Activated naive CD8-positive, alpha-beta T cell treated with anti-CD3 and anti-CD28 coated beads, Interleukin-2, amount 10 ng/mL, durations not matched to agents 7 days and 5 days (primary cell): Measurements from ENCODE around the gene TMEM255A. TPM values are rescaled to one million over a fixed set of nuclear protein-coding genes. Genes with fewer than 3 reads are reported as not detected.

Experiments
- ATAC-seq: fragments of 150-1000 bp; cut with Tn5 transposase; one replicate; pipeline ENCODE4 v1.10.0; 2021; ENCODE audit warnings: low read depth, moderate library complexity
- POLR2A ChIA-PET: fragments of 350-600 bp; sonication (Branson Sonifier 250); formaldehyde crosslinking; loops from one replicate; lab custom pipeline; 2021; ENCODE audit warnings: antibody characterized with exemption; lab: Charles Lee
- DNase-seq: peaks from one replicate; pipeline ENCODE4 v3.0.0; 2021
- H3K27ac Mint-ChIP-seq: one replicate; pipeline ENCODE4 v1.8.0; 2022; ENCODE audit warnings: mild to moderate bottlenecking, mixed read lengths
- H3K27me3 Mint-ChIP-seq: one replicate; pipeline ENCODE4 v1.8.0; 2022; ENCODE audit warnings: mild to moderate bottlenecking, moderate library complexity, mixed read lengths
- H3K36me3 Mint-ChIP-seq: one replicate; pipeline ENCODE4 v1.8.0; 2021; ENCODE audit warnings: mild to moderate bottlenecking, mixed read lengths
- H3K4me1 Mint-ChIP-seq: one replicate; pipeline ENCODE4 v1.8.0; 2021; ENCODE audit warnings: mixed read lengths
- H3K4me3 Mint-ChIP-seq: one replicate; pipeline ENCODE4 v1.8.0; 2022; ENCODE audit warnings: mild to moderate bottlenecking, moderate library complexity, mixed read lengths
- H3K9me3 Mint-ChIP-seq: one replicate; pipeline ENCODE4 v1.8.0; 2021; ENCODE audit warnings: mixed read lengths
- total RNA-seq, 2 experiments: library from RNA; stranded (reverse); gene quantifications; one replicate each; pipeline ENCODE4 v1.2.3, GENCODE V29; 2021

TMEM255A gene
- total RNA-seq, 2 experiments from 2014 or later = 0.14 to 0.34 TPM

DNA sequence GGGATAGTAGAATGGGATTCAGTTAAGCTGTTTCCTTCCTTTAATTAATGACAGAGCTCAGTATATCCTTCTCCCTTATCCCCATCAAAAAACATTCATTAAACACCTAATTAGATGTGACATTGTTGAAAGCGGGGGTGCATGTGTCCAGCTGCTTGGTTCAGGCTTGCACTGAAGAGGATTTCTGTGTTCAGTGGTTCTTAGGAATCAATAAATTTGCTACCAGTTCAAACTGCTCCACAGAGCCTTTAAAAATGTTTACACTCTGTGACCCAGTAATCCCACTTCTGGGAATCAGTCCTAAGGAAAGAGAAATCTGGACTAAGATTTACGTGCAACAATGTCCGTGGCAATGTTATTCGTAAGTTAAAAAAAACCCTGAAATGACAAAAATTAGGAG is 7.2 kb upstream of the TMEM255A start:
- DNase-seq (no peak), ATAC-seq (no peak)
- H3K36me3 Mint-ChIP-seq = no peaks in the 10 kb centered on the region
- peaks cover 2% of the 10 kb centered on the region for H3K4me1 Mint-ChIP-seq
- peaks cover 25% of the 10 kb centered on the region for H3K27me3 Mint-ChIP-seq
- no peaks in the 10 kb centered on the region for H3K9me3 Mint-ChIP-seq
- POLR2A ChIA-PET = no interaction called here
- no peak overlapping the region for H3K4me3 Mint-ChIP-seq
- no peak overlapping the region for H3K27ac Mint-ChIP-seq

DNA sequence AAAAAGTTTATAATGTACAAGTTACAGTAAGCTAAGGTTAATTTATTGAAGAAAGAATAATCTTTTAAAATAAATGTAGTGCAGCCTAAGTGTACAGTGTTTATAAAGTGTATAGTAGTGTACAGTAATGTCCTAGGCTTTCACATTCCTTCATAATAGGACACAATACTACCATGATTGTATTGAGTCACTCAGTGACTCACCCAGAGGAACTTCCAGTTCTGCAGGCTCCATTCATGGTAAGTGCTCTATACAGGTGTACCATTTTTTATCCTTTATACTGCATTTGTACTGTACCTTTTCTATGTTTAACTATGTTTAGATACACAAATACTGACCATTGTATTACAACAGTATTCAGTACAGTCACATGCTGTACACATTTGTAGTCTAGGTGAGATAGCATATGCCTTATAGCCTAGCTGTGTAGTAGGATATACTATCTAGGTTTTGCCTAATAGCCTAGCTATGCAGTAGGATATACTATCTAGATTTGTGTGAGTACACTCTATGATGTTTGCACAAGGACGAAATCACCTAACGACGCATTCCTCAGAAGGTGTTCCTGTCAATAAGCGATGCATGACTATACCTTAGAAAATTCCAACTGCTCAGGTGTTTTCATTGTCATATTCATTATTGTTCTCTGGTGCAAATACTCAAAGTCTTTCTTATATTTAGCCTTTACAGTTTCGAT is 5.5 kb upstream of the TMEM255A start:
- no peak for ATAC-seq
- POLR2A ChIA-PET = no interaction called here
- H3K27ac Mint-ChIP-seq = no peak overlapping the region

GRCh38 chrX:120315776-120316175 is 4.5 kb upstream of the TMEM255A start:
- ATAC-seq (no peak), DNase-seq (no peak)
- peaks cover 42% of the 10 kb centered on the region for H3K27me3 Mint-ChIP-seq
- POLR2A ChIA-PET = no interaction called here
- peaks cover 2% of the 10 kb centered on the region for H3K4me1 Mint-ChIP-seq
- H3K27ac Mint-ChIP-seq = no peak overlapping the region
- no peaks in the 10 kb centered on the region for H3K36me3 Mint-ChIP-seq
- no peak overlapping the region for H3K4me3 Mint-ChIP-seq
- no peaks in the 10 kb centered on the region for H3K9me3 Mint-ChIP-seq

More for the DNA sequence above, 5.5 kb upstream of the TMEM255A start:
- Mint-ChIP-seq H3K27me3 (peaks cover 39% of the 10 kb centered on the region), H3K36me3 (no peaks in the 10 kb centered on the region), H3K4me3 (no peak overlapping the region), H3K4me1 (peaks cover 2% of the 10 kb centered on the region), H3K9me3 (no peaks in the 10 kb centered on the region)
- DNase-seq = no peak

DNA sequence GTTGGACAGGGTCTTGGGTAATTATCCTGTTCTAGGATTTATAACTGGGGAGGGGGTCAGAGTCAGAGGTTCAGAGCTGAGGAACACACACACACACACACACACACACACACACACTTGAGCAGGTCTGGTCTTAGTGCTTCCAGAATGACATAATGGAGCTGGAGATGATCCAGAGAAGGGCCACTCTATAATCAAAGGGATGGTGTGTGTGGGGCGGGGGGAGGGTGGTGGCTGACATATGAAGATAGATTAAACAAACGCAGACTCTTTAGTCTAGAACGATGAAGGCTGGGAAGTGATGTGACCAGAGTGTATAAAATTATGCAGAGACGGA is 434 bp upstream of the TMEM255A start:
- Mint-ChIP-seq H3K27me3 (peaks cover 57% of the 10 kb centered on the region), H3K9me3 (no peaks in the 10 kb centered on the region), H3K4me3 (no peak overlapping the region), H3K27ac (no peak overlapping the region), H3K36me3 (no peaks in the 10 kb centered on the region), H3K4me1 (peaks cover 12% of the 10 kb centered on the region)
- DNase-seq (no peak), ATAC-seq (no peak)
- POLR2A ChIA-PET = no interaction called here

DNA sequence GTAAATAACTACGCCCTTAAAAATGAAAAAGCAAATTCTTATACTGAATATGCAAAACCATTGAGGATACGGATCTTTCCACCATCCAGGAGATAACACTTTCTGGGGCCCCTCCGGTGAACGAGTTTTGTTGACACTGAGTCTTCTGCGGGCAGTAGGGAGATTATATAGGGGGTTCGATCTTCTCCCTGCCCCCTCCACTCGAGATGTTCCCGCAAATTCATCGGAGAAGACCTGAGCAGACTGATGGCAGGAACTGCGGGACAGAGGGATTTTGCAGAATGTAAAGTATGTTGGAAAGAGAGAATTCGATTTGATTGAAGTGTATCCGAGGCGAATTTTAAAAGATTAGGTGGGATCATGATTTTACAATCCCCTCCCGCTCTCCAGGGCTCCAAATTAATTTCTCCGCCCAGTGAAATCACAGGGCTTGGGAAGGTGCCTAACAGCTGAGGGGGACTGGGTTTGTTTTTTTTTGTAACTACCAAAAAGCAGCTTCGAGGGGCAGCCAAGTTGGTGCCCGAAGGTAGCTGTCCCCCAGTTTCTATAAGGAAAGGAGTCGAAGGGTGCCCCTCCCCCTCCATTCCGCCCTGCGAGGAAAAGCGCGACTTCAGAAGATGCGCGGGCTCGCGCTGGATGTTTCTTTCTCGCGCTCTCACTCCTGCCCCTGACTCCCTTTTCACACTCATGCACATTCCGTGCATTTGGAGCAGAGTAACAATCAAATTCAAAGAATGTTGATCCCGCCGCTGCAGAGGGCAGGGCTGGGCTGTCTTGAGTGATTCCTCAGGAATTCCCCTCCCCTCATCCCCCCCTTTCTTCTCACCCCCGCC is 1.2 kb downstream of the TMEM255A start:
- peak overlapping the region; percentile 72 for H3K27ac Mint-ChIP-seq
- DNase-seq = peak; percentile 29
- H3K4me1 Mint-ChIP-seq = peaks cover 16% of the 10 kb centered on the region
- POLR2A ChIA-PET = interaction anchor here (0.7 to 1.5 kb wide), 3 partner anchors 59 to 176 kb away, joined by 3 to 6 read pairs (median 3); partner anchors contain the start of gene ZBTB33
- H3K27me3 Mint-ChIP-seq = peaks cover 52% of the 10 kb centered on the region
- peak overlapping the region; percentile 87 for H3K4me3 Mint-ChIP-seq
- ATAC-seq = no peak
- no peaks in the 10 kb centered on the region for H3K36me3 Mint-ChIP-seq
- no peaks in the 10 kb centered on the region for H3K9me3 Mint-ChIP-seq

- H3K4me1 Mint-ChIP-seq = peaks cover 16% of the 10 kb centered on the region
- peak overlapping the region; percentile 72 for H3K27ac Mint-ChIP-seq
- H3K9me3 Mint-ChIP-seq = no peaks in the 10 kb centered on the region
- POLR2A ChIA-PET = interaction anchor here (0.7 to 1.5 kb wide), 3 partner anchors 58 to 177 kb away, joined by 3 to 6 read pairs (median 3); partner anchors contain the start of gene ZBTB33
- H3K27me3 Mint-ChIP-seq = peaks cover 46% of the 10 kb centered on the region
- peak overlapping the region; percentile 87 for H3K4me3 Mint-ChIP-seq
- ATAC-seq (peak; percentile 95), DNase-seq (peak; percentile 67)
- no peaks in the 10 kb centered on the region for H3K36me3 Mint-ChIP-seq
Measured at GRCh38 chrX:120308959-120309872, 2.0 kb downstream of the TMEM255A start.

DNA sequence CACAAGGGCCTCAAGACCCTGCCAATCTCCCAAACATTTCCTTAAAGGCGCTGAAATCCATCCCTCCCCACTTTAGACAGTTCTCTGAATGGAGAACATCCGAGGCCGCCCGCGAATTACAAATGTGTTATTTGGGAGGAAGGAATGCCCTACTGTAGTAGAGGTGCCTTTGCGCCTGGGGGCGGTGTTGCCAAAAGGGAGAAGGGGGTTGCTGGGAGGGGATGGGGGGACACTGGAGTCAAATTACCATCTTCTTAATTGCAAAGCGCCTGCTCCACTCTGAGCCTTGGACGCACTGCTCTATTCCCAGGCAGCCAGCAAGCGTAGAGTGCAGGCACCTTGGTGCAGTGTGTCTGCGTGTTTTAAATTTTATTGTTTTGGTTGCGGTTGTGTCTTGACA is 2.7 kb downstream of the TMEM255A start:
- no peaks in the 10 kb centered on the region for H3K9me3 Mint-ChIP-seq
- peaks cover 16% of the 10 kb centered on the region for H3K4me1 Mint-ChIP-seq
- no peak overlapping the region for H3K27ac Mint-ChIP-seq
- DNase-seq (no peak), ATAC-seq (no peak)
- H3K4me3 Mint-ChIP-seq = peak overlapping the region; percentile 87
- H3K36me3 Mint-ChIP-seq = no peaks in the 10 kb centered on the region
- peaks cover 43% of the 10 kb centered on the region for H3K27me3 Mint-ChIP-seq
- POLR2A ChIA-PET = interaction anchor here (1.5 kb wide), 1 partner anchor 58 kb away, joined by 6 read pairs; the partner anchor contains the start of gene ZBTB33

- Mint-ChIP-seq H3K9me3 (no peaks in the 10 kb centered on the region), H3K27me3 (peaks cover 26% of the 10 kb centered on the region), H3K4me1 (peaks cover 28% of the 10 kb centered on the region), H3K36me3 (no peaks in the 10 kb centered on the region), H3K27ac (no peak overlapping the region), H3K4me3 (no peak overlapping the region)
- POLR2A ChIA-PET = no interaction called here
- ATAC-seq (no peak), DNase-seq (no peak)
Measured at GRCh38 chrX:120306630-120307029, 4.6 kb downstream of the TMEM255A start.

DNA sequence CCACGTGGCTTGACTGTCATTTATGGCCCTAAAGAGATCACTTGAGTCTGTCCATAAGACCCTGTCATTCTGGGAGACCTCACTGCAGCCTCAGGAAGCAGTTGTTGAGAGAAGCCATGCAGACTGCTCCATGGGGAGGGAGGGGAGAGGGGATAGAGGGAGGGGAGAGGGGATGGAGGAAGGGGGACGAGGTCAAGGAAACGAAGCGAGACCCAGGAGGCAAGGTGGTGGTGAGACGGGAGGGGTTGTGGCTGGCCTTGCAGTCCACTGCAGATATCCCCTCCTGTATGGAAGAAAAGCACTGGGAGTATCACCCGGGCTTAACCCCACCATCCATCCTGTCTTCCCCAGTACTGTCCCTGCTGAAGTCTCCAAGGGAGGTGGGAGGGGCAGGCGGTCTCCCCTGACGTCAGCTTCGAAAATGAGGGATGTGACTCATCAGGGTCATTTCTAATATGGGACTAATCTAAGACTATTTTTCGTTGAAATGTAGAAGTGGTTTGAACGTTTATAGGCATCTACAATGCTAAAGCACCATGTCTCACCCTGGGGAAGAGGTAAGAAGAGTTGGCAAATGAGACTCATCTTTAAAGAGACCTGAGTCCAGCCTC is 5.6 kb downstream of the TMEM255A start:
- H3K9me3 Mint-ChIP-seq = no peaks in the 10 kb centered on the region
- H3K36me3 Mint-ChIP-seq = no peaks in the 10 kb centered on the region
- POLR2A ChIA-PET = no interaction called here
- peaks cover 28% of the 10 kb centered on the region for H3K4me1 Mint-ChIP-seq
- H3K4me3 Mint-ChIP-seq = no peak overlapping the region
- ATAC-seq (no peak), DNase-seq (no peak)
- H3K27ac Mint-ChIP-seq = no peak overlapping the region
- peaks cover 24% of the 10 kb centered on the region for H3K27me3 Mint-ChIP-seq

DNA sequence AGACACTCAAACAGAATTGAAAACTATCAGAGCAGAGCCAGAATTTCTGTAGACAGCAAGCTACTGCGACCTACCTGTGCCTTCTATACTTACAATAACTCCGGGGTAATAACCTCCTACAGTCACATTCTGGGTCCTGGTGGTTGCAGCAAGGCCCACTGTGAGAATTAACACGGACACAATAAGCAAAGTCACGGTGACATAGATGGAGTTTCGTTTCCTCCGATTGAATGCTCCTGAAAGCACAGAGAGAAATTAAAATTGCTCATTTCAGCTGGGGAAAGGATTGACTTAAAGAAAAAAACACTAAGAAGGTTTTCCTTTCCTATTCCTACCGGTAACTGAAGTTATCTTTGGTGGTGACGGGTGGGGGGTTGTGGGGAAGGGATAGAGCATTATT is 7.0 kb downstream of the TMEM255A start:
- H3K4me3 Mint-ChIP-seq = no peak overlapping the region
- peaks cover 20% of the 10 kb centered on the region for H3K4me1 Mint-ChIP-seq
- H3K27me3 Mint-ChIP-seq = peaks cover 11% of the 10 kb centered on the region
- H3K9me3 Mint-ChIP-seq = no peaks in the 10 kb centered on the region
- POLR2A ChIA-PET = no interaction called here
- no peak for DNase-seq
- no peaks in the 10 kb centered on the region for H3K36me3 Mint-ChIP-seq
- ATAC-seq = no peak
- H3K27ac Mint-ChIP-seq = no peak overlapping the region

DNA sequence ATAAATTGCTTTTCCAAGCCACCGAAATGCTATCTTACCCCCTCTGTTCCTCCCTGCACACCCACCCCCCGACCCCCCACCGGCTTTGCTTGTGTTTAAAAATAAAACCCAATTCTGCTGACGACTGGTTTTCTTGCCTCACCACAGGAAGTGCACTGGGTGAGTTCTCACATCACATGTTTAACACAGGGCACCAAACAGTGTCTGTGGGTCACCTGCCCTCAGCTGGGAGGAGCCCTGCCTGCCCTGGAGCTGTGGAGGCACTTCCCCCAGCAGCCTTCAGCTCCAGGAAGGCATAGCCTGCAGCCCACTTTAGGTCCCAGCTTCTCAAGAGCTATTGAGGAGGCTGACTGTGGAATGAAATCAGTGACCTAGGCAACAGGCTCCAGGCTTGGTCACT is 8.8 kb downstream of the TMEM255A start:
- ATAC-seq = peak; percentile 98
- no peaks in the 10 kb centered on the region for H3K9me3 Mint-ChIP-seq
- H3K27ac Mint-ChIP-seq = peak overlapping the region; percentile 67
- peak overlapping the region; percentile 66 for H3K4me3 Mint-ChIP-seq
- peaks cover 19% of the 10 kb centered on the region for H3K4me1 Mint-ChIP-seq
- peak; percentile 41 for DNase-seq
- peaks cover 4% of the 10 kb centered on the region for H3K27me3 Mint-ChIP-seq
- H3K36me3 Mint-ChIP-seq = no peaks in the 10 kb centered on the region
- POLR2A ChIA-PET = interaction anchor here (1.7 kb wide), 1 partner anchor 52 kb away, joined by 6 read pairs; the partner anchor contains the start of gene ZBTB33

- DNase-seq (no peak), ATAC-seq (no peak)
- Mint-ChIP-seq H3K36me3 (no peaks in the 10 kb centered on the region), H3K4me1 (peaks cover 19% of the 10 kb centered on the region), H3K27ac (peak overlapping the region; percentile 67), H3K4me3 (peak overlapping the region; percentile 66), H3K27me3 (peaks cover 2% of the 10 kb centered on the region), H3K9me3 (no peaks in the 10 kb centered on the region)
- POLR2A ChIA-PET = interaction anchor here (1.7 kb wide), 1 partner anchor 51 kb away, joined by 6 read pairs; the partner anchor contains the start of gene ZBTB33
Measured at GRCh38 chrX:120301960-120302359, 9.3 kb downstream of the TMEM255A start.
